Measurements from ENCODE around the gene IL17RD.

The IL17RD gene

GRCh38 chr3:57164657-57165573, at the start of gene IL17RD:
IL17RD (minus strand) TSS chr3:57165353; CDS start chr3:57165286, 67 bp downstream.
- peak; percentile 93 for DNase-seq (ENCODE audit: low spot score)

- no peak for DNase-seq (ENCODE audit: low spot score)
These were observed 41.3 kb upstream of the IL17RD start for GRCh38 chr3:57206423-57206822.

- peak; percentile 73 for DNase-seq (ENCODE audit: low spot score)
These were observed 34.7 kb upstream of the IL17RD start, which contains the start of gene HESX1 for GRCh38 chr3:57199895-57200297. HESX1 (minus strand) TSS chr3:57199978; CDS start chr3:57199918, 60 bp downstream.

GRCh38 chr3:57194641-57195040, 29.5 kb upstream of the IL17RD start:
- no peak for DNase-seq (ENCODE audit: low spot score)

- DNase-seq (ENCODE audit: low spot score) = no peak
These were observed 26.9 kb upstream of the IL17RD start for GRCh38 chr3:57192028-57192427.

GRCh38 chr3:57184526-57184925, 19.4 kb upstream of the IL17RD start:
- peak; percentile 38 for DNase-seq (ENCODE audit: low spot score)

- no peak for DNase-seq (ENCODE audit: low spot score)
These were observed 14.6 kb upstream of the IL17RD start for GRCh38 chr3:57179580-57180410.

GRCh38 chr3:57176045-57176444, 10.9 kb upstream of the IL17RD start:
- DNase-seq (ENCODE audit: low spot score) = no peak

- DNase-seq (ENCODE audit: low spot score) = no peak
These were observed 8.5 kb upstream of the IL17RD start for GRCh38 chr3:57173687-57174086.

GRCh38 chr3:57170946-57171345, 5.8 kb upstream of the IL17RD start:
- no peak for DNase-seq (ENCODE audit: low spot score)

GRCh38 chr3:57169872-57170623, 4.9 kb upstream of the IL17RD start:
- peak; percentile 84 for DNase-seq (ENCODE audit: low spot score)

GRCh38 chr3:57169108-57169507, 4.0 kb upstream of the IL17RD start:
- no peak for DNase-seq (ENCODE audit: low spot score)

- DNase-seq (ENCODE audit: low spot score) = no peak
These were observed 3.0 kb upstream of the IL17RD start for GRCh38 chr3:57168151-57168550.

- no peak for DNase-seq (ENCODE audit: low spot score)
These were observed 1.5 kb upstream of the IL17RD start for GRCh38 chr3:57166660-57167059.

GRCh38 chr3:57165641-57166040, 488 bp upstream of the IL17RD start:
- no peak for DNase-seq (ENCODE audit: low spot score)

- no peak for DNase-seq (ENCODE audit: low spot score)
These were observed 916 bp downstream of the IL17RD start for GRCh38 chr3:57164217-57164656.

- no peak for DNase-seq (ENCODE audit: low spot score)
These were observed 1.4 kb downstream of the IL17RD start for GRCh38 chr3:57163751-57164150.

- no peak for DNase-seq (ENCODE audit: low spot score)
These were observed 3.2 kb downstream of the IL17RD start for GRCh38 chr3:57161915-57162314.

- no peak for DNase-seq (ENCODE audit: low spot score)
These were observed 4.2 kb downstream of the IL17RD start for GRCh38 chr3:57160765-57161538.

- no peak for DNase-seq (ENCODE audit: low spot score)
These were observed 4.9 kb downstream of the IL17RD start for GRCh38 chr3:57160076-57160764.
